ENCODE data around the gene IGIP. TPM values are rescaled to one million over a fixed set of nuclear protein-coding genes. Genes with fewer than 3 reads are reported as not detected.
A peak's percentile ranks its signal among the peaks of the same experiment; 100 is the strongest.

The IGIP gene
- polyA plus RNA-seq, 3 donors, result 5.3 to 7.3 (median 6.4) TPM

- DNase-seq, result no peak
These were observed 15.7 kb upstream of the IGIP start for GRCh38 chr5:140109759-140110645.

DNA sequence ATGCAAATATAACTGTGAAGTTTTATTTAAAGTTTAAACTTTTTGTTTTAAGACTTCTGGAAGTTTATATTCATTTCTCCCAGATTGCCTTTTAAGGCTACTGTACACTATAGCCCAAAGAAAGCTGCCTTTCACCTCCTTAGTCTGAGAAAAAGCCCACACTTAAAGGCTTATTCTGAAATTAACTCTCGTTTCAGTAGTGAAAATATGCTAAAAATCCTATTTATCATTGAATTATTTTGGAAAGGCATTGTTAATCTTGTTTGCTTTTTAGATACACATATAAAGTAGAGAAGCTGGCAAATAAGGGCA is 15.1 kb upstream of the IGIP start:
- DNase-seq, result no peak

GRCh38 chr5:140111011-140111858 is 14.5 kb upstream of the IGIP start:
- DNase-seq, result no peak

DNA sequence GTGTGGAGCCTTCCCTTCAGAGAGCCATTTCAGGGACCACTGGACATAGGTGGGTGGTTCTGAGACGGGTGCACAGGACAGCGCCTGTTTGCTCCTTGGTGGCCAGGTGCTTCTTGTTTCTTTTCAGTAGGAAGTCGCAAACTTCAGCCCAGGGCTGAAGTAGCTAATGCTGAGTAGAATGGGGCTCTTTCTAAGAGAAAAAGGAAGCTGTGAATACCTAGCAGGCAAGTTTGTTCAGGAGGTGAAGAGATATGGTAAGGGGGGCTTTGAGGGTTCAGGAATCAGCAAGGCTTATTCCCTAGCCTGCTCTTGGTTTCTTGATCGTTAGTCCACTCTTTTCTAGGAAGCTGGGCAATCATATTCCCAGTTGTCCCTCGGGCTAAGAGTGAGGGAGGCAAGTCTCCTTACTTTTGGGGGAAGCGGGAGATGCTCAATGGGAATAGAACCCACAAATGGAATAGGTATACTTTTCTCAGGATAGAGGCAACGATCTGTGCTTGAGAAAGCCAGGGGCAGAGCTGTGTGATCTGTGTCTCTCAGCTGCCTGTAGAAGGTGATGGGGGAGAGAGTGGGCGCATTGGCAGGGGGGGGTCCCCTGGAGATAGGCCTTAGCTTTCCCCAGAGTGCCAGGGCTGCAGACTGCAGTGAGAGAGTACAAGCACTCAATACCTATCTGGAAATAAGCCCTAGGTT is 13.7 kb upstream of the IGIP start:
- no peak for DNase-seq

GRCh38 chr5:140112685-140113179 is 13.0 kb upstream of the IGIP start:
- DNase-seq, result no peak

DNA sequence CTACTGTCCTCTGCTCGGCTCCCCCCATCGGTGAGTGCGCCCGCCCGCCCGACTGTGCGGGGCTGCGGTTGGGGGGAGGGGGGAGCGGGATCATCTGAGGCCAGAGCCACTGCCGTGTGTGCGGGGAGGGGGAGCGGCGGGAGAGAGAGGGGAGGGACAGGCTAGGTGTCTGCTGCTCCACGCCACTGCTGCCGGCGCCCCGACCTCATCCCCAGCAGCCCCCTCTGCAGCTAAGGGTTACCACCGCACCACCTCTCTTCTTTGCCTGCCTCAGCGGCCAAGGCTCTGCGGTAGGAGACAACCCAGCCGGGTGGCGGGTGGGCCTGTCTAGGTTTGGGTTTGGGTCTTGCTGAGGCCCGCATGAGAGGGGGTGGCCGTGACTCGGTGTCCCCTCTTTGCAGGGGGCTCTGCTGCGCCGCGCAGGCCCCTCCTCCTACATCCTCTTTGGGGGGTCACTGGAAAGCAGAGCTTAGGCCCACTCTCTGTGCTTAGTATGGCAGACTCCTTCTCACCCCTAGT is 12.5 kb upstream of the IGIP start:
- no peak for DNase-seq

GRCh38 chr5:140113699-140114263 is 12.0 kb upstream of the IGIP start, which contains the start of gene PURA:
TSS of gene PURA (plus strand) at chr5:140114109. CDS start at chr5:140114182, 73 bp downstream.
- DNase-seq, result peak; percentile 93

DNA sequence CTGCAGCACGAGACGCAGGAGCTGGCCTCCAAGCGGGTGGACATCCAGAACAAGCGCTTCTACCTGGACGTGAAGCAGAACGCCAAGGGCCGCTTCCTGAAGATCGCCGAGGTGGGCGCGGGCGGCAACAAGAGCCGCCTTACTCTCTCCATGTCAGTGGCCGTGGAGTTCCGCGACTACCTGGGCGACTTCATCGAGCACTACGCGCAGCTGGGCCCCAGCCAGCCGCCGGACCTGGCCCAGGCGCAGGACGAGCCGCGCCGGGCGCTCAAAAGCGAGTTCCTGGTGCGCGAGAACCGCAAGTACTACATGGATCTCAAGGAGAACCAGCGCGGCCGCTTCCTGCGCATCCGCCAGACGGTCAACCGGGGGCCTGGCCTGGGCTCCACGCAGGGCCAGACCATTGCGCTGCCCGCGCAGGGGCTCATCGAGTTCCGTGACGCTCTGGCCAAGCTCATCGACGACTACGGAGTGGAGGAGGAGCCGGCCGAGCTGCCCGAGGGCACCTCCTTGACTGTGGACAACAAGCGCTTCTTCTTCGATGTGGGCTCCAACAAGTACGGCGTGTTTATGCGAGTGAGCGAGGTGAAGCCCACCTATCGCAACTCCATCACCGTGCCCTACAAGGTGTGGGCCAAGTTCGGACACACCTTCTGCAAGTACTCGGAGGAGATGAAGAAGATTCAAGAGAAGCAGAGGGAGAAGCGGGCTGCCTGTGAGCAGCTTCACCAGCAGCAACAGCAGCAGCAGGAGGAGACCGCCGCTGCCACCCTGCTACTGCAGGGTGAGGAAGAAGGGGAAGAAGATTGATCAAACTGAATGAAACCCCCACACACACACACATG is 11.2 kb upstream of the IGIP start:
- no peak for DNase-seq

GRCh38 chr5:140115186-140115500 is 10.6 kb upstream of the IGIP start:
- no peak for DNase-seq

GRCh38 chr5:140116716-140117115 is 9.0 kb upstream of the IGIP start:
- no peak for DNase-seq

DNA sequence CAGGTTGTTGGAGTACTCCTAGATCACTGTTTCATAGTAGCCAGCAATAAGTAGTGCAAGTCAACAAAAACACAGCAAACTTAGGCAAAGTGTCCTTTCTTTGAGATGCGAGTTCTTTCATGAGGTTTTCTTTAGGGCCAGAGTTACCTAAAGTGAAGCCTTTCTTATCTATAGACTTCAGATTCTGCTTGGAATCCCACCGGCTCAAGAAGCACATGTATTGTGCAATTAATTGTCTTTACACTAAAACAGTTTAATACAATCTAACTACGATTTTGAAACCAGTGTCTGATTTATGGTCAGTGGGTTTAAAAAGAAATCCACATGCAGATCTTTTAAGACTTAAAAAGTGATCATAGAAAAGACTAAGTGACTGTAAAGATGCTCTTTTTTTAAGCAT is 8.2 kb upstream of the IGIP start:
- DNase-seq, result no peak

DNA sequence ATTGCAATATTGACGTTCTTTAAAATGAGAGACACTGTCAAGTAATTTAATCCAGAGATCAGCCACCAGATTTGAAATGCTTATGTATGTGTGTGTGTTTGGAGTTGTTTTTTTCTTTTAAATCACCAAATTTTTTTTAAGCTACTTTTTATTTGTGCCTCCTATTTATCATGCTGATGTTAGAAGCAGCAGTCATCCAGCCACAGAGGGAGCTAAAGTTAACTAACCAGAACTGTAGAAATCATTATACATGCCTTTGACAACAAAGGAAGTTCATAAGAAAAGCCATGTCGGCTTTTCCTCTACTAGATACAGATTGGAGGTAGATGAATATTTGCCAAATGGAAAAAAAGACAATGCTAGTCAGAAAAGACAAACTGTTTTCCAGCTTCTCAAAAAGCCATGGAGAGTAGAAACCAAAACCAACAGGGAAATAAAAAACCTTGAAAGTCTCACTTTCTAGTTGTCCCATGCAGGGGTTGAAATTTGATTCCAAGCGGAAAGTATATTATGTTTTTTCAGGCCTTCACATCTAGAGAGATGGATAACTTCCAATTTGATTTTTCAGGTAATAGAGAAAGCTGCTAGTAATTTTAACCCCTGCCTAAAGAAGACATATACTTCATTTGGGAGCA is 7.3 kb upstream of the IGIP start:
- no peak for DNase-seq

- DNase-seq, result no peak
These were observed 727 bp downstream of the IGIP start for GRCh38 chr5:140126315-140127012.

DNA sequence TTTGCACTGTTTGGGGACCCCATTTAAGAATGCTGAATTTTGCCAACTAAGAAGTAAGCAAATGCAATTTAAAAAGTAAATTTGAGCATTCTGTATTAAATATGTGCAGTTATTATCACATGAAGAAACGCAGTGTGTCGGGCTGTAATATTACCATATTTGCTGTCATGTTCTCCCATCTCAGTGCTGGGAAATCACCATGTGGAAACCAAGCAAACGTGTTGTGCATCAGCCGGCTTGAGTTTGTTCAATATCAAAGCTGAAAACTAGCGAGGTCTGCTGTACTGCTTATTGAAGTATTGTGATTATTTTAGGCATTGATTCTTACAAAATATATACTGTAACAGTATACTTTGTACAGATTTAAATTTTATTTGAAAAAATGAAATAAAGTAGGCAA is 2.6 kb downstream of the IGIP start:
- DNase-seq, result no peak

DNA sequence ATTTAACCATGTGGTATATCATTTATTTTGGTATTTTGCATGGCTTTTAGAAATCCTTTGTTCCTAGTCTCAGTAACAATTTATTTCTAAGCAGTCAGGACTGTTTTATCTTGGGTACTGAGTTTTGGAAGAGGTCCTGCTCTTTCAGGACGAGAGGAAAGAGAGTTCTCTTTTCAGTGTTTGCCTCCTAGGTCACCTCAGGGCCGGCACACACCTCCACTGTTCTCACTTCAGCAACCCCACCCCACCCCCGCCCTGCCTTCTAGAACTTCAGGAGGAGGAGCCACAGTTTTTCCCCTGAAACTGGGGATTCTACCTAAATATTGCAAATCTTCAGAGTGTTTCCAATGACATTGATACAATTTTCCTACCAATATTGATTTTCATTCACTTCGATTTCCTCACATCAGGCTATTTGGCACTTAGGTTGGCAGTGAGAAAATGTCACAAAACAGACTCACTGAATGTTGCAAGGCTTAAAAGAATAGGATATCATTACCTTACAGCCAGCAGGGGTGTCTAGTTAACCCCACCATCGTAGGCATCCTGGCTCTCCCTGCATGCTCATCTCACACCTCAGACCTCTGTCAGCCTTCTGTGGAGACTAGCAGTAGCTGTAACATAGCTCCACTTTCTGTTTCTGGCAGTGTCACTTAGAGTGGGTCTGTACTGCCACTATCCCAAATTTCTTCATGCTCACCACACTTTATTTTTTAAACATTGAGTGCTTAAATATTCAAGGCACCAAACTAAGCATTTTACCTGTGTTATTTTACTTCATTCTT is 5.4 kb downstream of the IGIP start:
- no peak for DNase-seq

DNA sequence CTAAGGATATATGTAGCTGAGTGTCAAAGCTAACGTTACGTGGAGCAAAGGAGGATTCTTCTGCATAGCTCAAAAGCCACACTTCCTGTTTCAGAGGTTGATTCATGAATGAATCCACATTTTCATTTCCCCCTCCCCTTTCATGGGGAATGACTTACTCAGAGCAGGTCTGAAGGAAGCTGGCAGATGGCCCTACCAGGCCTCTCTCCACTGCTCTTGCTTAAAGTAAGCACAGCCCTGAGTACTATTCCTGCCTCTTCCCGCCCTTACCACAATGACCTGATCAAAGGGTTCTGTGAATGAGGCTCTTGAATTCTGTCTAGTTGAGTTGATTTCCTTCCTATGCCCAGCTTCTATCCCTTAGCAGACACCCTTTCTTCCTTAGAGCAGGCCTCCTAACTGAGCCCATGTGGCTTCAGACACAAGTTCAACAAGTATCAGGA is 6.3 kb downstream of the IGIP start:
- DNase-seq, result no peak

DNA sequence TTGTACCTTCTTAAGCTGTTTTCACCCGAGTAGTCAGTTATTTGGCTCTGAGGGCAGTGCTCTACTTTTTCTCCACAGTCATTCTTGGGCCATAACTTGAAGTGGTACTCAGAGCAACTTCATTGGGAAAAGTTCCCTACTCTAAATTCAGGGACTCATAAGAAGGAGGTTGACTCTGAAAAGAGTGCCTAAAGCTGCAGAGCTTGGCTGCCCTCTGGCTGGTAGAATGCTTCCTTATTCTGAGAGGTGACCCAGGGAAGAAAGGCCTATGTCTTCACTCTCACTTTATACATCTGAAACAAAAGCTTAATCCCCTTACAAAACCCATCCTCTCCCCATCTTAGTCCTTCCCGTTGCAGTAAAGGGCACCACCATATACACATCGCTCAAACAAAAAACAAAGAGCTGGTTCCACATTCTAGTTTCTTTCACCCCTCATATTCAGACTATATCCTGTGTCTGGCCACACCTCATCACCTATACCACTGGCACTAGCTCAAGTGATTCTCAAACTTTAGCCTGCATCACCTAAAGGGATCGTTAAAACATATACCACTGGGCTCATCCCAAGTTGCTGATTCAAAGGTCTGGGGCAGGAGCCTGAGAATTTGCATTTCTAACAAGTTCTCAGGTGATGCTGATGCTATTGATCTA is 7.9 kb downstream of the IGIP start:
- DNase-seq, result no peak

- DNase-seq, result no peak
These were observed 8.7 kb downstream of the IGIP start for GRCh38 chr5:140134277-140134935.

All from renal pelvis (tissue), 4 donors.